B cell (primary cell): Measurements from ENCODE around the gene KRTAP13-1. TPM values are rescaled to one million over a fixed set of nuclear protein-coding genes. Genes with fewer than 3 reads are reported as not detected.

Experiments used
- ATAC-seq: fragments of 200-7000 bp; cut with Tn5 transposase; one replicate; pipeline ENCODE4 v1.10.0; 2021; ENCODE audit warnings: low read depth, mild to moderate bottlenecking, moderate number of reproducible peaks, moderate library complexity
- CTCF ChIA-PET: fragments of 350-600 bp; sonication (Branson Sonifier 250); formaldehyde crosslinking; loops from one replicate; lab custom pipeline; 2021; ENCODE audit warnings: antibody characterized with exemption, inconsistent platforms; lab: Charles Lee
- POLR2A ChIA-PET: fragments of 350-600 bp; sonication (Branson Sonifier 250); formaldehyde crosslinking; loops from one replicate; lab custom pipeline; 2021; ENCODE audit warnings: antibody characterized with exemption; lab: Charles Lee
- DNase-seq: peaks from one replicate; pipeline ENCODE4 v3.0.0; 2013
- H2AFZ ChIP-seq: 2 replicates; pipeline ENCODE4 v1.6.1; 2012; ENCODE audit warnings: mild to moderate bottlenecking, low read depth, low read length; ENCODE audit not compliant: insufficient read depth, poor library complexity, severe bottlenecking
- H3K27ac ChIP-seq, 2 donors: 1 replicate in 1 of 2; 2 replicates in 1 of 2; pipeline ENCODE4 v1.5.1; 2012 to 2013; ENCODE audit warnings: low read length in 2 of 2, mild to moderate bottlenecking in 2 of 2, moderate library complexity in 1 of 2
- H3K27me3 ChIP-seq, 4 experiments: fragments of 200-600 bp in 1 of 4; sonication (generic) in 1 of 4; replicated peaks in 1 of 4; 1 replicate in 2 of 4; 2 replicates in 2 of 4; pipeline versions ENCODE4 v1.6.1 to v1.7.0; 2013 to 2016; ENCODE audit warnings: low read length in 3 of 4, mild to moderate bottlenecking in 2 of 4, mixed read lengths in 1 of 4, moderate library complexity in 1 of 4; ENCODE audit not compliant: insufficient read depth in 4 of 4, control insufficient read depth in 3 of 4; ENCODE audit errors: control extremely low read depth in 1 of 4
- H3K36me3 ChIP-seq, 2 experiments: replicated peaks in 1 of 2; 1 replicate in 1 of 2; 2 replicates in 1 of 2; pipeline versions ENCODE4 v1.6.1 to v1.7.1; 2013; ENCODE audit warnings: low read length in 1 of 2; ENCODE audit not compliant: insufficient read depth in 2 of 2, control insufficient read depth in 1 of 2; ENCODE audit errors: control extremely low read depth in 1 of 2, extremely low read depth in 1 of 2
- H3K4me1 ChIP-seq, 2 donors: fragments of 200-600 bp in 1 of 2; sonication (generic) in 1 of 2; 1 replicate in 1 of 2; 2 replicates in 1 of 2; pipeline versions ENCODE4 v1.5.1 to v1.6.1; 2013 to 2017; ENCODE audit warnings: low read length in 2 of 2; ENCODE audit not compliant: control insufficient read depth in 2 of 2, insufficient read depth in 2 of 2
- H3K4me2 ChIP-seq: replicated peaks from 2 replicates; pipeline ENCODE3; 2012; ENCODE audit warnings: mild to moderate bottlenecking, low read depth, low read length; ENCODE audit not compliant: poor library complexity, severe bottlenecking
- H3K4me3 ChIP-seq, 5 experiments: fragments of 200-600 bp in 1 of 5; sonication (generic) in 1 of 5; 1 replicate in 3 of 5; 2 replicates in 2 of 5; pipeline versions ENCODE4 v1.5.1 to v1.7.0; 2011 to 2016; ENCODE audit warnings: low read length in 4 of 5, mild to moderate bottlenecking in 4 of 5, low read depth in 2 of 5, control low read depth in 1 of 5, moderate library complexity in 1 of 5; ENCODE audit not compliant: insufficient read depth in 1 of 5; ENCODE audit errors: control extremely low read depth in 1 of 5, extremely low read depth in 1 of 5
- H3K79me2 ChIP-seq: fragments of 200-600 bp; sonication (generic); one replicate; pipeline ENCODE4 v1.6.0; 2016; ENCODE audit warnings: low read length; ENCODE audit not compliant: control insufficient read depth, insufficient read depth
- H3K9ac ChIP-seq: fragments of 200-600 bp; sonication (generic); 2 replicates; pipeline ENCODE4 v1.6.1; 2017; ENCODE audit warnings: mild to moderate bottlenecking, low read length, moderate library complexity
- H3K9me3 ChIP-seq, 3 donors: one replicate each; pipeline versions ENCODE4 v1.6.1 to v1.7.1; 2013; ENCODE audit warnings: low read length in 2 of 3; ENCODE audit not compliant: control insufficient read depth in 2 of 3, insufficient read depth in 1 of 3; ENCODE audit errors: control extremely low read depth in 1 of 3
- H4K20me1 ChIP-seq: 2 replicates; pipeline ENCODE4 v1.6.0; 2012; ENCODE audit warnings: mild to moderate bottlenecking, low read length; ENCODE audit not compliant: insufficient read depth, control insufficient read depth, poor library complexity, severe bottlenecking
- H3K27ac Mint-ChIP-seq: one replicate; pipeline ENCODE4 v1.8.0; 2021; ENCODE audit warnings: mixed read lengths
- H3K27me3 Mint-ChIP-seq: one replicate; pipeline ENCODE4 v1.8.0; 2021; ENCODE audit warnings: mixed read lengths
- H3K4me1 Mint-ChIP-seq: one replicate; pipeline ENCODE4 v1.8.0; 2021; ENCODE audit warnings: mixed read lengths
- H3K4me3 Mint-ChIP-seq: one replicate; pipeline ENCODE4 v1.8.0; 2021; ENCODE audit warnings: mixed read lengths
- H3K9me3 Mint-ChIP-seq: one replicate; pipeline ENCODE4 v1.8.0; 2022; ENCODE audit warnings: mixed read lengths; ENCODE audit not compliant: insufficient read depth
- EZH2 ChIP-seq: IDR thresholded peaks from 2 replicates; pipeline ENCODE4 v1.6.1; 2012; ENCODE audit warnings: borderline replicate concordance, low read depth, mild to moderate bottlenecking, moderate library complexity, low read length; ENCODE audit not compliant: insufficient read depth, poor library complexity, severe bottlenecking
- WGBS: methylation state at CpG from one replicate; pipeline ENCODE4 v1.1.5; 2013; ENCODE audit warnings: missing lambda C conversion rate; ENCODE audit not compliant: insufficient coverage; 5-methylcytosine and 5-hydroxymethylcytosine counted together
- intact Hi-C: fragments of 100-400 bp; cut with micrococcal nuclease; formaldehyde crosslinking; loops from one replicate; pipeline ENCODE4 v1.10.0; 2022
- polyA plus RNA-seq: library from polyadenylated mRNA; depleted of rRNA; stranded (reverse); fragments of >200 nt; gene quantifications from 2 replicates; pipeline ENCODE4 v1.2.3, GENCODE V29; 2012
- total RNA-seq, 2 donors: library from RNA; stranded (reverse); fragments of 120-200 nt in 1 of 2; gene quantifications; 1 replicate in 1 of 2; 2 replicates in 1 of 2; pipeline versions ENCODE4 v1.2.3 to v1.2.4, GENCODE V29; 2013 to 2022
- TF ChIP-seq, protein P1 (sequence below): fragments of 200-600 bp; IDR thresholded peaks from one replicate; pipeline ENCODE4 v1.8.0; 2022; ENCODE audit warnings: antibody characterized with exemption, mild to moderate bottlenecking

KRTAP13-1 gene
- total and polyA plus RNA-seq, 2 donors (not counting 1 experiment from before 2014, with no cell fraction given), result not detected

DNA sequence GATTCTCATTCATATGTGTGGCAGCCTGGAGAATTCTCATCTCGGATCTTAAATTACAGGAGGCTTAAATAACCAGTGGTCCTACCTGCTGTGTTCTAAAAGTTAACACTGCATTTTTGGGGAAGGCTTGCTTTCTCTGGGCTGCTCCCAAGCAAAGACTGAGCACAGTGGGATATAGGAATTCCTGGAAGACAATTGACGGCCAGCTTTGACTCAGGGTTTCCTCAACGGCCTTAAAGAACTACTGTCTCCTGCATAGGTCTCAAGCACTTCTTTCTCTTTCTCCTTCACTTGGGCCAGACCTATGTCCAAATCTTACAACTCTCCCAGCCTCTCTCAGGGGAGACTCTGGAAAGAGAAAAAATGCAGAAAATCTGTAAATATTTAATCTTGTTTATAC, 30.9 kb downstream of the KRTAP13-1 start:
- Histone ChIP-seq H3K4me2 (no peak overlapping the region), H3K9ac (no peak overlapping the region), H3K4me1 (no peaks in the 10 kb centered on the region), H3K9me3 (peaks cover 0 to 9% (median 0%) of the 10 kb centered on the region in 3 donors), H2AFZ (no peak overlapping the region), H4K20me1 (no peaks in the 10 kb centered on the region), H3K4me3 (no peak overlapping the region), H3K27ac (no peak overlapping the region), H3K79me2 (no peaks in the 10 kb centered on the region), H3K27me3 (no peaks in the 10 kb centered on the region), H3K36me3 (no peaks in the 10 kb centered on the region)
- DNase-seq (no peak), ATAC-seq (no peak)
- 77% methylated on average over 1 of the region's 3 CpGs for WGBS
- H3K27me3 Mint-ChIP-seq, result no peaks in the 10 kb centered on the region
- POLR2A ChIA-PET, result no interaction called here
- TF ChIP-seq EZH2, result no peak
- TF ChIP-seq, protein P1, sequence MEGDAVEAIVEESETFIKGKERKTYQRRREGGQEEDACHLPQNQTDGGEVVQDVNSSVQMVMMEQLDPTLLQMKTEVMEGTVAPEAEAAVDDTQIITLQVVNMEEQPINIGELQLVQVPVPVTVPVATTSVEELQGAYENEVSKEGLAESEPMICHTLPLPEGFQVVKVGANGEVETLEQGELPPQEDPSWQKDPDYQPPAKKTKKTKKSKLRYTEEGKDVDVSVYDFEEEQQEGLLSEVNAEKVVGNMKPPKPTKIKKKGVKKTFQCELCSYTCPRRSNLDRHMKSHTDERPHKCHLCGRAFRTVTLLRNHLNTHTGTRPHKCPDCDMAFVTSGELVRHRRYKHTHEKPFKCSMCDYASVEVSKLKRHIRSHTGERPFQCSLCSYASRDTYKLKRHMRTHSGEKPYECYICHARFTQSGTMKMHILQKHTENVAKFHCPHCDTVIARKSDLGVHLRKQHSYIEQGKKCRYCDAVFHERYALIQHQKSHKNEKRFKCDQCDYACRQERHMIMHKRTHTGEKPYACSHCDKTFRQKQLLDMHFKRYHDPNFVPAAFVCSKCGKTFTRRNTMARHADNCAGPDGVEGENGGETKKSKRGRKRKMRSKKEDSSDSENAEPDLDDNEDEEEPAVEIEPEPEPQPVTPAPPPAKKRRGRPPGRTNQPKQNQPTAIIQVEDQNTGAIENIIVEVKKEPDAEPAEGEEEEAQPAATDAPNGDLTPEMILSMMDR, result no peak
- no peaks in the 10 kb centered on the region for H3K9me3 Mint-ChIP-seq
- H3K4me3 Mint-ChIP-seq, result no peak overlapping the region
- no peaks in the 10 kb centered on the region for H3K4me1 Mint-ChIP-seq
- CTCF ChIA-PET, result no interaction called here
- intact Hi-C loops, result no loop called here
- H3K27ac Mint-ChIP-seq, result no peak overlapping the region

DNA sequence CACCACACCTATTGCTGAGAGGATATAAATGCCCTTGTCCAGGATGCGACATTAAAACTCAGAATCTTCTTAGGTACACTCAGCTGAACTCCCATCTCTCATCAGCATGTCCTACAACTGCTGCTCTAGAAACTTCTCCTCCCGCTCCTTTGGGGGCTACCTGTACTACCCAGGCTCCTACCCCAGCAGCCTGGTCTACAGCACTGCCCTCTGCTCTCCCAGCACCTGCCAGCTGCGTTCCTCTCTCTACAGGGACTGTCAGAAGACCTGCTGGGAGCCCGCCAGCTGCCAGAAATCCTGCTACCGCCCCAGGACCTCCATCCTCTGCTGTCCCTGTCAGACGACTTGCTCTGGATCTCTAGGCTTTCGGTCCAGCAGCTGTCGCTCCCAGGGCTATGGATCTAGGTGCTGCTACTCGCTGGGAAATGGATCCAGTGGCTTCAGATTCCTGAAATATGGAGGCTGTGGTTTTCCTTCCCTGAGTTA, 34.4 kb downstream of the KRTAP13-1 start, which contains the start of gene KRTAP13-4:
Gene KRTAP13-4 (plus strand): TSS at position 51 of the 486 bp plus-strand sequence. CDS start 56 bp downstream, at position 107.
- Mint-ChIP-seq H3K4me1 (no peaks in the 10 kb centered on the region), H3K4me3 (no peak within 1 kb of the TSS), H3K27me3 (no peaks in the 10 kb centered on the region), H3K9me3 (peaks cover 2% of the 10 kb centered on the region), H3K27ac (no peak within 1 kb of the TSS)
- H4K20me1 ChIP-seq, result no peaks in the 10 kb centered on the region
- H2AFZ ChIP-seq, result no peak within 1 kb of the TSS
- no peak for DNase-seq
- POLR2A ChIA-PET, result no interaction called here
- H3K79me2 ChIP-seq, result no peaks in the 10 kb centered on the region
- peaks cover 0 to 9% (median 0%) of the 10 kb centered on the region in 3 donors for H3K9me3 ChIP-seq
- H3K4me3 ChIP-seq, result no peak within 1 kb of the TSS
- H3K4me2 ChIP-seq, result no peak within 1 kb of the TSS
- no peaks in the 10 kb centered on the region for H3K36me3 ChIP-seq
- H3K4me1 ChIP-seq, result no peaks in the 10 kb centered on the region
- H3K27ac ChIP-seq, result no peak within 1 kb of the TSS
- TF ChIP-seq, protein P1, result no peak
- no peak for TF ChIP-seq EZH2
- 73% methylated on average over 8 of the region's 9 CpGs for WGBS
- intact Hi-C loops, result no loop called here
- CTCF ChIA-PET, result no interaction called here
- no peak for ATAC-seq
- no peaks in the 10 kb centered on the region for H3K27me3 ChIP-seq
- no peak within 1 kb of the TSS for H3K9ac ChIP-seq
